IMR-90 (cell line): ENCODE measurements around the gene SRGAP3. TPM values are rescaled to one million over a fixed set of nuclear protein-coding genes. Genes with fewer than 3 reads are reported as not detected.

Source experiments
- ATAC-seq: fragments of 200-7000 bp; cut with Tn5 transposase; 2 replicates; pipeline ENCODE4 v1.9.1; 2020; ENCODE audit warnings: low read depth, mild to moderate bottlenecking, moderate library complexity
- BruUV-seq: library from RNA; stranded (reverse); fragments of 400-500 nt; replicated peaks from 2 replicates; lab custom pipeline; 2021; lab: Mats Ljungman, UMichigan
- CTCF ChIA-PET: fragments of 300-600 bp; formaldehyde crosslinking; extraction: SDS; loops from one replicate; lab custom pipeline; 2021; ENCODE audit warnings: antibody characterized with exemption; lab: Yijun Ruan, JAX
- POLR2A ChIA-PET: fragments of 300-600 bp; sonication (Branson Sonifier 250); formaldehyde crosslinking; loops from one replicate; lab custom pipeline; 2022; ENCODE audit warnings: antibody characterized with exemption; ENCODE audit not compliant: unreplicated experiment; lab: Charles Lee
- DNase-seq: peaks from one replicate; pipeline ENCODE4 v3.0.0; 2013
- H2AFZ ChIP-seq: replicated peaks from 2 replicates; pipeline ENCODE3; 2013; ENCODE audit warnings: low read length, mild to moderate bottlenecking; ENCODE audit not compliant: poor library complexity
- H2AK5ac ChIP-seq: 2 replicates; pipeline ENCODE4 v1.6.1; 2013; ENCODE audit warnings: low read depth, low read length, inconsistent platforms
- H2AK9ac ChIP-seq: replicated peaks from 2 replicates; pipeline ENCODE3; 2013; ENCODE audit warnings: mild to moderate bottlenecking, low read depth, low read length, moderate library complexity; ENCODE audit not compliant: poor library complexity
- H2BK120ac ChIP-seq: 2 replicates; pipeline ENCODE4 v1.6.1; 2013; ENCODE audit warnings: low read depth, low read length, inconsistent platforms
- H2BK15ac ChIP-seq: 3 replicates; pipeline ENCODE4 v1.6.1; 2013; ENCODE audit warnings: low read depth, low read length, inconsistent platforms
- H2BK20ac ChIP-seq: 2 replicates; pipeline ENCODE4 v1.6.1; 2013; ENCODE audit warnings: low read depth, mild to moderate bottlenecking, inconsistent platforms, low read length, moderate library complexity
- H2BK5ac ChIP-seq: 2 replicates; pipeline ENCODE4 v1.6.1; 2013; ENCODE audit warnings: mild to moderate bottlenecking, low read depth, low read length, inconsistent platforms; ENCODE audit not compliant: poor library complexity, severe bottlenecking
- H3K14ac ChIP-seq: replicated peaks from 2 replicates; pipeline ENCODE4 v1.6.1; 2013; ENCODE audit warnings: low read depth, low read length, inconsistent platforms
- H3K18ac ChIP-seq: 2 replicates; pipeline ENCODE4 v1.6.1; 2013; ENCODE audit warnings: low read depth, low read length, control low read depth
- H3K23ac ChIP-seq: 2 replicates; pipeline ENCODE4 v1.6.1; 2013; ENCODE audit warnings: low read depth, low read length, inconsistent platforms
- H3K27ac ChIP-seq: 2 replicates; pipeline ENCODE4 v1.5.1; 2013; ENCODE audit warnings: mild to moderate bottlenecking, control low read depth, low read length; ENCODE audit not compliant: insufficient read depth
- H3K27me3 ChIP-seq: 2 replicates; pipeline ENCODE4 v1.6.1; 2013; ENCODE audit warnings: low read length; ENCODE audit not compliant: control insufficient read depth, insufficient read depth
- H3K36me3 ChIP-seq: 2 replicates; pipeline ENCODE4 v1.6.1; 2013; ENCODE audit warnings: low read length, mixed read lengths; ENCODE audit not compliant: control insufficient read depth, insufficient read depth
- H3K4ac ChIP-seq: 2 replicates; pipeline ENCODE4 v1.6.1; 2013; ENCODE audit warnings: low read depth, low read length, inconsistent platforms
- H3K4me1 ChIP-seq: 2 replicates; pipeline ENCODE4 v1.6.1; 2013; ENCODE audit warnings: low read length, mixed read lengths; ENCODE audit not compliant: control insufficient read depth, insufficient read depth
- H3K4me2 ChIP-seq: 2 replicates; pipeline ENCODE4 v1.6.1; 2013; ENCODE audit warnings: low read depth, mild to moderate bottlenecking, control low read depth, low read length, moderate library complexity
- H3K4me3 ChIP-seq: 2 replicates; pipeline ENCODE4 v1.5.1; 2013; ENCODE audit warnings: low read depth, mild to moderate bottlenecking, control low read depth, low read length, moderate library complexity; ENCODE audit not compliant: insufficient read depth
- H3K56ac ChIP-seq: 2 replicates; pipeline ENCODE4 v1.6.1; 2013; ENCODE audit warnings: low read length, inconsistent platforms; ENCODE audit not compliant: insufficient read depth; ENCODE audit errors: extremely low read depth
- H3K79me1 ChIP-seq, 2 experiments: 2 replicates each; pipeline ENCODE4 v1.6.1; 2013; ENCODE audit warnings: low read length in 2 of 2, inconsistent platforms in 1 of 2, low read depth in 1 of 2
- H3K9ac ChIP-seq: 2 replicates; pipeline ENCODE4 v1.6.1; 2013; ENCODE audit warnings: low read depth, low read length, control low read depth
- H3K9me1 ChIP-seq: 2 replicates; pipeline ENCODE4 v1.6.1; 2013; ENCODE audit warnings: low read length, inconsistent platforms; ENCODE audit not compliant: insufficient read depth
- H3K9me3 ChIP-seq: 2 replicates; pipeline ENCODE4 v1.6.1; 2013; ENCODE audit warnings: low read length; ENCODE audit not compliant: control insufficient read depth, insufficient read depth
- H4K20me1 ChIP-seq: 2 replicates; pipeline ENCODE4 v1.6.1; 2013; ENCODE audit warnings: low read length, inconsistent platforms; ENCODE audit not compliant: insufficient read depth
- H4K5ac ChIP-seq: 2 replicates; pipeline ENCODE4 v1.6.1; 2013; ENCODE audit warnings: mild to moderate bottlenecking, low read depth, low read length, control low read depth
- H4K8ac ChIP-seq, 2 experiments: 2 replicates each; pipeline ENCODE4 v1.6.1; 2013; ENCODE audit warnings: low read depth in 2 of 2, low read length in 2 of 2, control low read depth in 1 of 2, inconsistent platforms in 1 of 2
- H4K91ac ChIP-seq: 2 replicates; pipeline ENCODE4 v1.6.1; 2013; ENCODE audit warnings: low read depth, low read length, inconsistent platforms; ENCODE audit not compliant: insufficient read depth
- BHLHE40 ChIP-seq: fragments of 150-350 bp; IDR thresholded peaks from 2 replicates; pipeline ENCODE4 v1.6.1; 2016; ENCODE audit warnings: mild to moderate bottlenecking, low read depth, low read length
- CEBPB ChIP-seq: IDR thresholded peaks from 2 replicates; pipeline ENCODE4 v1.6.1; 2012; ENCODE audit warnings: low read depth, low read length, improper control_type of control experiment
- CHD1 ChIP-seq: IDR thresholded peaks from 2 replicates; pipeline ENCODE4 v1.6.1; 2012; ENCODE audit warnings: low read depth, low read length, improper control_type of control experiment
- FOS ChIP-seq: fragments of 150-350 bp; IDR thresholded peaks from 2 replicates; pipeline ENCODE4 v1.6.1; 2016; ENCODE audit warnings: low read depth, low read length
- MAFK ChIP-seq: IDR thresholded peaks from 2 replicates; pipeline ENCODE4 v1.6.1; 2012; ENCODE audit warnings: low read depth, low read length, improper control_type of control experiment
- MAZ ChIP-seq: IDR thresholded peaks from 2 replicates; pipeline ENCODE4 v1.6.1; 2012; ENCODE audit warnings: low read depth, mild to moderate bottlenecking, low read length, improper control_type of control experiment, moderate library complexity, borderline replicate concordance
- MXI1 ChIP-seq: IDR thresholded peaks from 2 replicates; pipeline ENCODE4 v1.6.1; 2012; ENCODE audit warnings: low read depth, mild to moderate bottlenecking, low read length, moderate library complexity, borderline replicate concordance
- NFE2L2 ChIP-seq: fragments of 150-350 bp; IDR thresholded peaks from 2 replicates; pipeline ENCODE4 v1.6.1; 2016; ENCODE audit warnings: low read depth, mild to moderate bottlenecking, low read length
- POLR2A ChIP-seq: IDR thresholded peaks from 2 replicates; pipeline ENCODE4 v1.6.1; 2012; ENCODE audit warnings: mild to moderate bottlenecking, low read depth, low read length
- RAD21 ChIP-seq: IDR thresholded peaks from 2 replicates; pipeline ENCODE4 v1.6.1; 2012; ENCODE audit warnings: low read length, improper control_type of control experiment
- RCOR1 ChIP-seq: IDR thresholded peaks from 2 replicates; pipeline ENCODE4 v1.6.1; 2012; ENCODE audit warnings: mild to moderate bottlenecking, low read length, improper control_type of control experiment; ENCODE audit not compliant: insufficient replicate concordance
- RFX5 ChIP-seq: IDR thresholded peaks from 2 replicates; pipeline ENCODE4 v1.8.0; 2012; ENCODE audit warnings: low read depth, mild to moderate bottlenecking, low read length, moderate library complexity
- SMC3 ChIP-seq: fragments of 150-350 bp; IDR thresholded peaks from 2 replicates; pipeline ENCODE4 v1.6.1; 2016; ENCODE audit warnings: low read depth, mild to moderate bottlenecking, antibody characterized with exemption, low read length, moderate library complexity
- WGBS, 2 experiments: methylation state at CpG; one replicate each; pipeline versions ENCODE4 v1.1.5 to v1.1.7; 2013; ENCODE audit warnings: missing lambda C conversion rate in 2 of 2; ENCODE audit not compliant: insufficient read length in 1 of 2; ENCODE audit errors: extremely low coverage in 2 of 2; 5-methylcytosine and 5-hydroxymethylcytosine counted together
- dilution Hi-C: fragments of 300-500 bp; cut with HindIII; formaldehyde crosslinking; loops from one replicate; pipeline ENCODE4 v1.14.3; 2018; ENCODE audit warnings: low sequenced_read_pairs; ENCODE audit not compliant: unreplicated experiment
- in situ Hi-C: fragments of 300-500 bp; cut with MboI; formaldehyde crosslinking; loops from 3 replicates; pipeline ENCODE4 v1.14.3; 2019; ENCODE audit warnings: low sequenced_read_pairs, inconsistent platforms, mixed read lengths
- intact Hi-C: fragments of 100-400 bp; cut with micrococcal nuclease; formaldehyde crosslinking; loops from 2 replicates; pipeline ENCODE4 v1.10.0; 2022
- polyA plus RNA-seq, 3 experiments: library from polyadenylated mRNA; depleted of rRNA; stranded (reverse); fragments of >200 nt; gene quantifications; 2 replicates each; pipeline ENCODE4 v1.2.3, GENCODE V29; 2012; ENCODE audit warnings: low replicate concordance in 1 of 3
- total RNA-seq: library from RNA; depleted of rRNA; stranded (reverse); fragments of >200 nt; gene quantifications from 2 replicates; pipeline ENCODE4 v1.2.3, GENCODE V29; 2012
- TF ChIP-seq, protein P1 (sequence below): fragments of 150-350 bp; IDR thresholded peaks from 2 replicates; pipeline ENCODE4 v1.6.1; 2016; ENCODE audit warnings: low read depth, mild to moderate bottlenecking, low read length, moderate library complexity, borderline replicate concordance
- TF ChIP-seq, protein P2 (sequence below): conservative IDR thresholded peaks from 2 replicates; pipeline ENCODE4 v1.5.1; 2012; ENCODE audit warnings: mild to moderate bottlenecking, low read depth, low read length, improper control_type of control experiment
- TF ChIP-seq, protein P3 (sequence below): fragments of 150-350 bp; IDR thresholded peaks from 2 replicates; pipeline ENCODE4 v1.6.1; 2017; ENCODE audit warnings: mild to moderate bottlenecking, antibody characterized with exemption, low read length, low read depth

SRGAP3 gene
- total and polyA plus RNA-seq, 2 of the 4 experiments (the other 2 are of a cell fraction), result 0.68 to 1.4 TPM

DNA sequence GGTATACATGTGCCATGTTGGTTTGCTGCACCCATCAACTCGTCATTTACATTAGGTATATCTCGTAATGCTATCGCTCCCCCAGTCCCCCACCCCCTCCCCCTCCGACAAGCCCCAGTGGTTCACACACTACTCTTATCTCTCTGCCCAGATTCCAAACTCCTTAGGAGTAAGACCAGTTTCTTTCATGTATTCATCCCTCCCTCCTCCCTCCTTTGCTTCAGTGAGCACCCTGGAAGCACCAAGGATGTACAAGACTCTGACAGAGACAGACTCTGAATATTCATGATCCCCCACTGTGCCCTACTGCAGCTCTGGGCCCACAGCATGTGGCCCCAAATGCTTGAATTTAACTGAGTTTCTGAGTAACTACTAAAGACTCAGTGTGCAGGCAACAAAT lies 172.4 kb downstream of the SRGAP3 start:
- H3K14ac ChIP-seq, result no peak overlapping the region
- in situ Hi-C loops, result no loop called here

More for the DNA sequence above, 172.4 kb downstream of the SRGAP3 start:
- H4K5ac ChIP-seq, result no peak overlapping the region
- H2AK9ac ChIP-seq, result no peak overlapping the region
- no peak overlapping the region for H2BK120ac ChIP-seq
- no peaks in the 10 kb centered on the region for H4K20me1 ChIP-seq
- H2BK5ac ChIP-seq, result no peak overlapping the region
- H3K4me3 ChIP-seq, result no peak overlapping the region
- H3K56ac ChIP-seq, result no peak overlapping the region
- H4K8ac ChIP-seq, result no peak overlapping the region
- no peak overlapping the region for H3K23ac ChIP-seq
- ATAC-seq (no peak), DNase-seq (no peak)
- H2BK20ac ChIP-seq, result no peak overlapping the region
- BruUV-seq, result no TSS peak
- no peak overlapping the region for H3K18ac ChIP-seq
- no peak overlapping the region for H2AK5ac ChIP-seq
- no peaks in the 10 kb centered on the region for H3K36me3 ChIP-seq
- intact Hi-C loops, result no loop called here
- no CpG with 5 or more reads among the region's 4 CpGs for WGBS, 2 experiments
- H3K79me1 ChIP-seq, result no peaks in the 10 kb centered on the region
- no peaks in the 10 kb centered on the region for H3K9me1 ChIP-seq
- no peak overlapping the region for H2BK15ac ChIP-seq
- no peak overlapping the region for H3K27ac ChIP-seq
- H3K4me1 ChIP-seq, result no peaks in the 10 kb centered on the region
- ChIA-PET CTCF (no interaction called here), POLR2A (no interaction called here)
- H4K91ac ChIP-seq, result no peak overlapping the region
- H2AFZ ChIP-seq, result no peak overlapping the region
- dilution Hi-C loops, result no loop called here
- H3K4ac ChIP-seq, result no peak overlapping the region
- no peaks in the 10 kb centered on the region for H3K9me3 ChIP-seq
- H3K9ac ChIP-seq, result no peak overlapping the region
- no peak overlapping the region for H3K4me2 ChIP-seq
- no peak for TF ChIP-seq NFE2L2
- TF ChIP-seq, protein P1, sequence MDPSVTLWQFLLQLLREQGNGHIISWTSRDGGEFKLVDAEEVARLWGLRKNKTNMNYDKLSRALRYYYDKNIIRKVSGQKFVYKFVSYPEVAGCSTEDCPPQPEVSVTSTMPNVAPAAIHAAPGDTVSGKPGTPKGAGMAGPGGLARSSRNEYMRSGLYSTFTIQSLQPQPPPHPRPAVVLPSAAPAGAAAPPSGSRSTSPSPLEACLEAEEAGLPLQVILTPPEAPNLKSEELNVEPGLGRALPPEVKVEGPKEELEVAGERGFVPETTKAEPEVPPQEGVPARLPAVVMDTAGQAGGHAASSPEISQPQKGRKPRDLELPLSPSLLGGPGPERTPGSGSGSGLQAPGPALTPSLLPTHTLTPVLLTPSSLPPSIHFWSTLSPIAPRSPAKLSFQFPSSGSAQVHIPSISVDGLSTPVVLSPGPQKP, result no peak
- no peak for TF ChIP-seq SMC3
- no peak for TF ChIP-seq BHLHE40
- TF ChIP-seq FOS, result no peak
- TF ChIP-seq RFX5, result no peak
- TF ChIP-seq, protein P2, sequence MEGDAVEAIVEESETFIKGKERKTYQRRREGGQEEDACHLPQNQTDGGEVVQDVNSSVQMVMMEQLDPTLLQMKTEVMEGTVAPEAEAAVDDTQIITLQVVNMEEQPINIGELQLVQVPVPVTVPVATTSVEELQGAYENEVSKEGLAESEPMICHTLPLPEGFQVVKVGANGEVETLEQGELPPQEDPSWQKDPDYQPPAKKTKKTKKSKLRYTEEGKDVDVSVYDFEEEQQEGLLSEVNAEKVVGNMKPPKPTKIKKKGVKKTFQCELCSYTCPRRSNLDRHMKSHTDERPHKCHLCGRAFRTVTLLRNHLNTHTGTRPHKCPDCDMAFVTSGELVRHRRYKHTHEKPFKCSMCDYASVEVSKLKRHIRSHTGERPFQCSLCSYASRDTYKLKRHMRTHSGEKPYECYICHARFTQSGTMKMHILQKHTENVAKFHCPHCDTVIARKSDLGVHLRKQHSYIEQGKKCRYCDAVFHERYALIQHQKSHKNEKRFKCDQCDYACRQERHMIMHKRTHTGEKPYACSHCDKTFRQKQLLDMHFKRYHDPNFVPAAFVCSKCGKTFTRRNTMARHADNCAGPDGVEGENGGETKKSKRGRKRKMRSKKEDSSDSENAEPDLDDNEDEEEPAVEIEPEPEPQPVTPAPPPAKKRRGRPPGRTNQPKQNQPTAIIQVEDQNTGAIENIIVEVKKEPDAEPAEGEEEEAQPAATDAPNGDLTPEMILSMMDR, result no peak
- no peak for TF ChIP-seq RCOR1
- TF ChIP-seq RAD21, result no peak
- TF ChIP-seq MAFK, result no peak
- TF ChIP-seq, protein P3, sequence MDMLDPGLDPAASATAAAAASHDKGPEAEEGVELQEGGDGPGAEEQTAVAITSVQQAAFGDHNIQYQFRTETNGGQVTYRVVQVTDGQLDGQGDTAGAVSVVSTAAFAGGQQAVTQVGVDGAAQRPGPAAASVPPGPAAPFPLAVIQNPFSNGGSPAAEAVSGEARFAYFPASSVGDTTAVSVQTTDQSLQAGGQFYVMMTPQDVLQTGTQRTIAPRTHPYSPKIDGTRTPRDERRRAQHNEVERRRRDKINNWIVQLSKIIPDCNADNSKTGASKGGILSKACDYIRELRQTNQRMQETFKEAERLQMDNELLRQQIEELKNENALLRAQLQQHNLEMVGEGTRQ, result no peak
- TF ChIP-seq MAZ, result no peak
- TF ChIP-seq CEBPB, result no peak
- no peak for TF ChIP-seq MXI1
- TF ChIP-seq CHD1, result no peak
- TF ChIP-seq POLR2A, result no peak
- H3K27me3 ChIP-seq, result no peaks in the 10 kb centered on the region; the same call in 1 of the 2 replicates
